IPS-20b (cell line): ENCODE measurements around the gene TMEM222.
"Not testable (repeated sequence)": the region's sequence is repeated elsewhere in the genome, so short reads cannot be mapped to it uniquely, and the experiment has no call there.

ENCODE experiments used
- H3K27ac ChIP-seq: one replicate; pipeline ENCODE4 v1.5.1; 2013; ENCODE audit warnings: low read length
- H3K27me3 ChIP-seq: 2 replicates; pipeline ENCODE4 v1.6.1; 2013; ENCODE audit warnings: mild to moderate bottlenecking, low read length, inconsistent platforms; ENCODE audit not compliant: insufficient read depth
- H3K36me3 ChIP-seq: 2 replicates; pipeline ENCODE4 v1.6.1; 2013; ENCODE audit warnings: low read depth, mild to moderate bottlenecking, inconsistent platforms, low read length, moderate library complexity; ENCODE audit not compliant: insufficient read depth
- H3K4me1 ChIP-seq: 2 replicates; pipeline ENCODE4 v1.6.1; 2013; ENCODE audit warnings: mild to moderate bottlenecking, control low read depth, inconsistent platforms, low read length, moderate library complexity; ENCODE audit not compliant: insufficient read depth
- H3K4me3 ChIP-seq: 2 replicates; pipeline ENCODE4 v1.5.1; 2013; ENCODE audit warnings: mild to moderate bottlenecking, low read length, inconsistent platforms
- H3K9ac ChIP-seq: 2 replicates; pipeline ENCODE4 v1.6.1; 2013; ENCODE audit warnings: low read depth, mild to moderate bottlenecking, inconsistent platforms, low read length, moderate library complexity
- H3K9me3 ChIP-seq: 2 replicates; pipeline ENCODE4 v1.6.1; 2013; ENCODE audit warnings: mild to moderate bottlenecking, low read depth, low read length, inconsistent platforms; ENCODE audit not compliant: insufficient read depth

TMEM222 gene, protein sequence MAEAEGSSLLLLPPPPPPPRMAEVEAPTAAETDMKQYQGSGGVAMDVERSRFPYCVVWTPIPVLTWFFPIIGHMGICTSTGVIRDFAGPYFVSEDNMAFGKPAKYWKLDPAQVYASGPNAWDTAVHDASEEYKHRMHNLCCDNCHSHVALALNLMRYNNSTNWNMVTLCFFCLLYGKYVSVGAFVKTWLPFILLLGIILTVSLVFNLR

DNA sequence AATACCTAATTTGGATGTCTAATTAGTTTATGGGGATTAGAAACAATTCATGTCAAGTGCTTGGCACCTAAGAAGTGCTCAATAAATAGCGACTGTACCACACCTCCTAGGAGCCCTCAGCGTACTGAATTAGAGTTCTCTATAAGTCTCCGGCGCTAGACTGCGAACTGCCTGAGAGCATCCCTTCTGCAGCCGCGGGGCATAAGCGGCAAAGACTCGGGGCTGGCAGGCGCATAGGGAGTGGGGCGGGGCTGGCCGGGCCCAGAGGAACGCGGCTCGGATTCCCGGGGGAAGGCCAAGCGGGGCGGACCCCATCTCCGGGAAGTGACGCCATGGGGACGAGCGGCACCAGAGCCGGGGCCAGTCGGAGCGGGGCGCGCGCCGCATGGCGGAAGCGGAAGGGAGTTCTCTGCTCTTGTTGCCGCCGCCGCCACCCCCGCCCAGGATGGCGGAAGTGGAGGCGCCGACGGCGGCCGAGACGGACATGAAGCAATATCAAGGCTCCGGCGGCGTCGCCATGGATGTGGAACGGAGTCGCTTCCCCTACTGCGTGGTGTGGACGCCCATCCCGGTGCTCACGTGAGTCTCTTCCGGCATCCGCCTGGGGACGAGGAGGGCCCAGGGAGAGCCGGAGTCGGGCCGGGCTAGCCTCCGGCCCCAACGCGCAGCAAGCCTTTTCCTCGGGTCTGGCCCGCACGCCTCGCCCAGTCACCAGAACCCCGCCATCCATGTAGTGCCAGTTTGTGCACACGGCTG, at the start of gene TMEM222:
Gene TMEM222 (plus strand): TSS at position 351 of the 756 bp plus-strand sequence. CDS start 35 bp downstream, at position 386.
- Histone ChIP-seq H3K9ac (peak within 1 kb of the TSS; percentile 99), H3K27me3 (peaks cover 5% of the 10 kb centered on the region; the same call in 1 of the 2 replicates), H3K9me3 (no peaks in the 10 kb centered on the region), H3K4me1 (peaks cover 4% of the 10 kb centered on the region; the same call in 1 of the 2 replicates), H3K36me3 (peaks cover 26% of the 10 kb centered on the region; the same call in 1 of the 2 replicates), H3K4me3 (peak within 1 kb of the TSS; percentile 96), H3K27ac (peak within 1 kb of the TSS; percentile 68)

DNA sequence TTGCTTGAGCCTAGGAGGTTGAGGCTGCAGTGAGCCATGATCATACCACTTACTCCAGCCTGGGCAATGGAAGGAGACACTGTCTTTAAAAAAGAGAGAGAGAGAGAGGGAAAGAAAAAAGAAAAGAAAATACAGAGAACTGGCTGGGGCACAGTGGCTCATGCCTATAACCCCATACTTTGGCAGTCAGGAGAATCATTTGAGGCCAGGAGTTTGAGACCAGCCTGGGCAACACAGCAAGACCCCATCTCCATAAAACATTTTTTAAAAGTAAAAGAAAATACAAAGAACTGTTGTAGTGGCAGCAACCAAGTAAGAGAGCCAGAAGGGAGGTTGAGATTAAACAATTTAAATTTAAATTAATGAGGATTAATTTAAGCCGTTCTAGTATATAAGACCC, 47.8 kb upstream of the TMEM222 start:
- Histone ChIP-seq H3K36me3 (no peaks in the 10 kb centered on the region), H3K4me3 (no peak overlapping the region), H3K4me1 (no peaks in the 10 kb centered on the region), H3K27me3 (no peaks in the 10 kb centered on the region), H3K9me3 (peaks cover 6% of the 10 kb centered on the region; the same call in 1 of the 2 replicates), H3K27ac (no peak overlapping the region), H3K9ac (no peak overlapping the region)

GRCh38 chr1:27275696-27276095, 46.3 kb upstream of the TMEM222 start:
- no peaks in the 10 kb centered on the region for H3K27me3 ChIP-seq
- H3K4me3 ChIP-seq, result no peak overlapping the region
- H3K36me3 ChIP-seq, result no peaks in the 10 kb centered on the region
- H3K27ac ChIP-seq, result no peak overlapping the region
- H3K4me1 ChIP-seq, result no peaks in the 10 kb centered on the region
- H3K9me3 ChIP-seq, result peaks cover 6% of the 10 kb centered on the region; the same call in 1 of the 2 replicates
- no peak overlapping the region for H3K9ac ChIP-seq

DNA sequence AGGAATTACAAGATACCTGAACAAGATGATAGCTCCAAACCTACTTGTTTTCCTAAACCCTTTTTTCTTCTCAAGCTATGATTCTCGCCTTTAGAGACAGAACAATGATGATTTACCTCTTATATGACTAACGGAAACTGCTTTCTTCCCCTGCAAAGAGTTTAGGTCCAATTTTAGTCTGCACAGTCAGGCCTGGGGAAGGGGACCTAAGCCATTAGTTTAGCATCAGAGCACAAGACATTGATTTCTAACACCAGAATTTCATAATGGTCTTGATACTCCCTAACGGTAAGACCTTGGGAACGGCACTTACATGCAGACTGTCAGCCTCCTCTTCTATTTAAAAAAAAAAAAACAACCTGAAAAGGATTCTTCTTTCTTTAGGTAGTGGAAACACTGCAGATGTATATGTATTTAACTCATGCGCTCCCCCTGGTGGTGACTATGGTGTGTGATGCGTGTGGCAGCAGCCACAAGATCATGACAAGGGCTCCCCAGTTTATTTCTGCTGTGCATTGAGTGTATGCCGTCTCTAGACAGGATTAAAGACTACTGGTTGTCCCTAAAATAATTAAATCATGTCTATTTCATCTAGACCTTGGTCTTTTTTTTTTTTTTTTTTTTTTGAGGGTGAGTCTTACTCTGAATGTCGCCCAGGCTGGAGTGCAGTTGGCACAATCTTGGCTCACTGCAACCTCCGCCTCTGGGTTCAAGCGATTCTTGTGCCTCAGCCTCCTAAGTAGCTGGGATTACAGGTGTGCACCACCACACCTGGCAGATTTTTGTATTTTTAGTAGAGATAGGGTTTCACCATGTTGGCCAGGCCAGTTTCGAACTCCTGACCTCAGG, 37.3 kb upstream of the TMEM222 start:
- Histone ChIP-seq H3K36me3 (peaks cover 7% of the 10 kb centered on the region; the same call in 1 of the 2 replicates), H3K9me3 (no peaks in the 10 kb centered on the region), H3K4me1 (no peaks in the 10 kb centered on the region), H3K27me3 (no peaks in the 10 kb centered on the region), H3K4me3 (no peak overlapping the region), H3K27ac (no peak overlapping the region), H3K9ac (no peak overlapping the region)

- no peaks in the 10 kb centered on the region for H3K27me3 ChIP-seq
- H3K27ac ChIP-seq, result no peak overlapping the region
- no peaks in the 10 kb centered on the region for H3K9me3 ChIP-seq
- H3K4me1 ChIP-seq, result no peaks in the 10 kb centered on the region
- no peak overlapping the region for H3K9ac ChIP-seq
- H3K4me3 ChIP-seq, result no peak overlapping the region
- H3K36me3 ChIP-seq, result peaks cover 7% of the 10 kb centered on the region; the same call in 1 of the 2 replicates
Measured at GRCh38 chr1:27285274-27285660, 36.7 kb upstream of the TMEM222 start.

- H3K9ac ChIP-seq, result not testable (repeated sequence)
Measured at GRCh38 chr1:27285821-27286220, 36.1 kb upstream of the TMEM222 start.

DNA sequence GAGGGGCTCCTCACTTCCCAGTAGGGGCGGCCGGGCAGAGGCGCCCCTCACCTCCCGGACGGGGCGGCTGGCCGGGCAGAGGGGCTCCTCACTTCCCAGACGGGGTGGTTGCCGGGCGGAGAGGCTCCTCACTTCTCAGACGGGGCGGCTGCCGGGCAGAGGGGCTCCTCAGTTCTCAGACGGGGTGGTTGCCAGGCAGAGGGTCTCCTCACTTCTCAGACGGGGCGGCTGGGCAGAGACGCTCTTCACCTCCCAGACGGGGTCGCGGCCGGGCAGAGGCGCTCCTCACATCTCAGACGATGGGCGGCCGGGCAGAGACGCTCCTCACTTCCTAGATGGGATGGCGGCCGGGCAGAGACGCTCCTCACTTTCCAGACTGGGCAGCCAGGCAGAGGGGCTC, 32.8 kb upstream of the TMEM222 start:
- not testable (repeated sequence) for H3K9me3 ChIP-seq, H3K27me3 ChIP-seq, H3K27ac ChIP-seq, H3K36me3 ChIP-seq, H3K4me3 ChIP-seq, H3K4me1 ChIP-seq, H3K9ac ChIP-seq

More at GRCh38 chr1:27285821-27286220, 36.1 kb upstream of the TMEM222 start:
- not testable (repeated sequence) for H3K4me1 ChIP-seq, H3K36me3 ChIP-seq, H3K27ac ChIP-seq, H3K9me3 ChIP-seq, H3K27me3 ChIP-seq, H3K4me3 ChIP-seq

DNA sequence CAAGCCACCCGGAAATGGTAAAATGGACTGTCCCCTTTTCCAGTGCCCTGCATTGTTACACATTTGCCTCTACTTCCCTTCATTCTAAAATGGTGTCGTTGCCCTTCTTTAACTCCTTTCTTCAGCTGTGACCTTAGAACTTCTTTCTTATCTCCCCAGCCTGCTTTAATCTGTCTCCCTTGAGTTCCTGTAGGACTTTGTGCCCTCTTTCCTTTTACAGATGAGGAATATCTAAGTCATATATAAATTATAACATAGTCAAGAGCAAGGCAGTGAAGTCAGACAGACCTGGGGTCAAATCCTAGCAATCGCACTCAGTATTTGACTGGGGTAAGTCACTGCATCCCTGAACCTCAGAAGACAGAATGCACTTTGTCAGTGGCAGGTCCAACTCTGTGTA, 31.4 kb upstream of the TMEM222 start:
- H3K27ac ChIP-seq, result no peak overlapping the region
- H3K9me3 ChIP-seq, result no peaks in the 10 kb centered on the region
- H3K9ac ChIP-seq, result no peak overlapping the region
- no peaks in the 10 kb centered on the region for H3K27me3 ChIP-seq
- H3K4me3 ChIP-seq, result no peak overlapping the region
- peaks cover 7% of the 10 kb centered on the region for H3K36me3 ChIP-seq
- H3K4me1 ChIP-seq, result no peaks in the 10 kb centered on the region

GRCh38 chr1:27292106-27292505, 29.9 kb upstream of the TMEM222 start:
- Histone ChIP-seq H3K4me1 (no peaks in the 10 kb centered on the region), H3K27me3 (no peaks in the 10 kb centered on the region), H3K27ac (no peak overlapping the region), H3K36me3 (peaks cover 7% of the 10 kb centered on the region), H3K9me3 (no peaks in the 10 kb centered on the region), H3K4me3 (no peak overlapping the region), H3K9ac (no peak overlapping the region)

DNA sequence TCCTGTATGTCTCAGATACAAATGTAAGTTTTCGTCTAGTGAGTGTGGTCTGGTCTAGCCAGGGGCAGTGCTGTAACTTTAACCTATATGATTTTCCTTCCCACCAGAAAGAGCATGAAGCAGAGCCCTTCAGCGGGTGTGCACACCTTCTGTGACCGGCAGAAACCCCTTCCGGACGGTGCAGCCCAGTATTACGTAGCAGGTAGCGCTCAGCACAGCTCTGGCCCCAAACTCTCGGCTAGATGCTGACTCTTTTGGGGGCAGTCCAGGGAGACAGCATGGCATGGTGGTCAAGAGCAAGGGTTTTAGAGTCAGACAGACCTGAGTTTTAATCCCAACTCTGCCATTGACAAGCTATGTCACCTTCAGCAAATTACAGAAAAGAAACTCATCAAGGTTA, 28.0 kb upstream of the TMEM222 start:
- no peak overlapping the region for H3K9ac ChIP-seq
- no peaks in the 10 kb centered on the region for H3K9me3 ChIP-seq
- no peaks in the 10 kb centered on the region; the same call in 1 of the 2 replicates for H3K36me3 ChIP-seq
- no peak overlapping the region for H3K4me3 ChIP-seq
- no peaks in the 10 kb centered on the region for H3K27me3 ChIP-seq
- peaks cover under 1% of the 10 kb centered on the region; the same call in 1 of the 2 replicates for H3K4me1 ChIP-seq
- no peak overlapping the region for H3K27ac ChIP-seq

DNA sequence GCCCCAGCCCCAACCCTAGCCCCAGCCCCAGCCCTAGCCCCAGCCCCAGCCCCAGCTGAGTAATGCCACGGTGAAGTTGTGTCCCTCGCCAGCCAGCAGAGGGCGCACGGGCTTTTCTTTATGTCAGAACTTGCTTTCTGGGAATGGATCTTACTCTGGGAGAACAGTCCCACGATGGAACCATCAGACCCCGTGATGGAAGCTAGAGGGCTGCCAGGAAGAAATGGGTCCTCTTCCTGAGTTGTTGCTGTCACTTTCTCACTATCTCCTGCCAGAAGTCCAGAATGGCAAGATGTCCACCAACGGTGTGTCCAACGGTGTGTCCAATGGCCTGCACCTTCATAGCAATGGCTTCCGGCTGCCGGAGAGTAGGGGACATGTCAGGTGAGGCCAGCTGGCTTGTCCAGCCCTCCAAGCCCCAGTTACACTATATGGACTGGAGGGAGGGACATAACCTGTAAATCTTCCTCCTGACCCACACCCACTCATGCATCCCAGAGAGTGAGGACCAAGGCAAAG, 25.1 kb upstream of the TMEM222 start:
- H3K27me3 ChIP-seq, result no peaks in the 10 kb centered on the region
- no peak overlapping the region for H3K4me3 ChIP-seq
- no peak overlapping the region for H3K27ac ChIP-seq
- peaks cover 13% of the 10 kb centered on the region for H3K4me1 ChIP-seq
- H3K36me3 ChIP-seq, result no peaks in the 10 kb centered on the region; the same call in 1 of the 2 replicates
- H3K9ac ChIP-seq, result no peak overlapping the region
- no peaks in the 10 kb centered on the region for H3K9me3 ChIP-seq
